Astrocyte of the spinal cord (primary cell): ENCODE measurements around the gene SRCIN1.

ENCODE experiments used
- DNase-seq: peaks from one replicate; pipeline ENCODE4 v3.0.0; 2011; ENCODE audit warnings: low read depth, low spot score
- H3K4me3 ChIP-seq: 2 replicates; pipeline ENCODE4 v1.5.1; 2011; ENCODE audit warnings: low read depth, mild to moderate bottlenecking, low read length, moderate library complexity
- CTCF ChIP-seq: IDR thresholded peaks from 2 replicates; pipeline ENCODE4 v1.5.1; 2012; ENCODE audit warnings: low read depth, mild to moderate bottlenecking, low read length, inconsistent platforms
- in situ Hi-C: cut with HindIII; loops from 2 replicates; pipeline ENCODE4 v1.10.0; 2017; ENCODE audit warnings: low sequenced_read_pairs

The SRCIN1 gene

GRCh38 chr17:38544839-38545209 is 60.9 kb downstream of the SRCIN1 start:
- no peak for TF ChIP-seq CTCF
- no peak overlapping the region for H3K4me3 ChIP-seq
- DNase-seq: no peak
- in situ Hi-C loops: no loop called here

GRCh38 chr17:38544175-38544838 is 61.4 kb downstream of the SRCIN1 start:
- H3K4me3 ChIP-seq: no peak overlapping the region
- no peak for TF ChIP-seq CTCF
- in situ Hi-C loops: no loop called here
- no peak for DNase-seq

- no peak for DNase-seq
- in situ Hi-C loops: no loop called here
- no peak for TF ChIP-seq CTCF
Measured at GRCh38 chr17:38543403-38544174, 62.2 kb downstream of the SRCIN1 start.

GRCh38 chr17:38542286-38542685 is 63.5 kb downstream of the SRCIN1 start:
- in situ Hi-C loops: no loop called here
- no peak for DNase-seq

More at GRCh38 chr17:38543403-38544174, 62.2 kb downstream of the SRCIN1 start:
- no peak overlapping the region for H3K4me3 ChIP-seq

GRCh38 chr17:38541281-38541680 is 64.5 kb downstream of the SRCIN1 start:
- DNase-seq: no peak
- H3K4me3 ChIP-seq: no peak overlapping the region
- in situ Hi-C loops: no loop called here
- TF ChIP-seq CTCF: no peak

More at GRCh38 chr17:38542286-38542685, 63.5 kb downstream of the SRCIN1 start:
- no peak for TF ChIP-seq CTCF
- no peak overlapping the region for H3K4me3 ChIP-seq

GRCh38 chr17:38540514-38541045 is 65.2 kb downstream of the SRCIN1 start:
- no peak for DNase-seq
- in situ Hi-C loops: no loop called here
- H3K4me3 ChIP-seq: no peak overlapping the region
- no peak for TF ChIP-seq CTCF
